GM21367 (cell line): Measurements from ENCODE around the gene UNC5B.

Source experiments
- ATAC-seq: cut with Tn5 transposase; IDR thresholded peaks from one replicate; pipeline ENCODE4 v1.9.1; 2021; ENCODE audit not compliant: unreplicated experiment

The UNC5B gene

DNA sequence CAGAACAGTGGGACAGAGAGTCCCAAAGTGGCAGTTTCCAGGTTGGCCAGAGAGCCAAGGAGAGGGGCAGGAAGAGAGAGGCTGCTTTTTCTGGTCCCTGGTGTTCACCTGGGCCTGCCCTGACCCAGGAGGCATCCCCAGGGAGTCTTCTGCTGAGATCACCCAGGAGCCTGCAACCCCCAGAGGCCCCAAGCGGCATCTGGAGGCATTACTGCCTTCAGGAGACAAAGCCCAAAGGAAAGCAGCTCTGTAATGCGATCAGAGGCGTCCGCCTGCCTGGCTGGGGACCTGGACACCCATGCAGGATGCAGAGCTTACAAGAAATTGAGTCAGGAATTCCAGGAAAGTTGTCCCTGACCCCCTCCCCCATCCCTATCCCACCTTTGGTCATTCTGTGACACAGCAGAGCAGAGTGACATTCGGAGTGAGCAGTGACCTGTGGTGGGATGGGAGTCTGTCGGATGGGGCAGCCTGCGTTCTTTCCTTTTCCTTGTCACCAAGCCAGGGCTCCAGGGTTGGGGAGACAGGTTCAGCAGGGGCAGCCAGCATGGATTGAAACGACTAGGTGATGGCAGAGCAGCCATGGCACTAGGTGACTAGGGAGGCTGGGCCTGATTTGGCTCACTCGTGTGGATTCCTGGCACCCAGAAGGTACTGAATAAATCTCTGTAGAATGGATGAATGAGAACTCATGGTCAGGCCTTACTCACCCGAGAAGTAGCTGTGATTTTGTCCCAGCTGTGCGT lies 10.4 kb downstream of the UNC5B start:
- ATAC-seq, result no peak

DNA sequence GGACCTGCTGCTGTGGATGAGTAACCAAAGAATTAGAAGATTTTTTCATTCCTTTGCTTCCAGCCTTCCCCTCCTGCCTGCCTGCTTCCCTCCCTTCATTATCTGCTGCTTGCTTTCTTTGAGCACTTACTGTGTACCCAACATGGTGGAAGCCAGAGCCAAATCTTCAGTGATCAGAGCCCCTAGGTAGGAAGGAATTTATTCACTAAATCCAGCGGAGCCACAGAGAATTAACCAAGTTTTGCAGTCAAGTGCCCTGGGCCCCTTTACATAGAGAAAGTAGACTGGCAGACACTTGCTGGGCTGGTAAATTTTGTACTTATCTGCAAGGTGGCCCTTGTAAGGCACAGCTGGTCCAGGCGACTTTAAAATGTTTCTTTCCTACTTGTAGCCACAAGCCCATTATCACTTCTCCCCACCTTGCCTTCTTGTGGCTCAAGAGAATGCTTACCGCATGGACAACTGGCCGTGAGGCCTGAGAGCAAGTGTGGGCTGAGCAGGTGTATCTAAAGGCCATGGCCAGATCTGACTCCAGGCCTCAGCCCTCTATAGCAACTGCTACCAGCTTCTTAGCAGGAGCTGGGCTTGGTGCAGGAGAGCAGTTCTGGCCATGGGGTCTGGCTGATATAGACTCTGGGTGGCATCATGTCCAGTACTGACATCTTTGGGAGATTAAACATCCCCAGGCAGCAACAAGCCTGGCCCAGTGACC lies 11.1 kb downstream of the UNC5B start:
- ATAC-seq, result no peak

DNA sequence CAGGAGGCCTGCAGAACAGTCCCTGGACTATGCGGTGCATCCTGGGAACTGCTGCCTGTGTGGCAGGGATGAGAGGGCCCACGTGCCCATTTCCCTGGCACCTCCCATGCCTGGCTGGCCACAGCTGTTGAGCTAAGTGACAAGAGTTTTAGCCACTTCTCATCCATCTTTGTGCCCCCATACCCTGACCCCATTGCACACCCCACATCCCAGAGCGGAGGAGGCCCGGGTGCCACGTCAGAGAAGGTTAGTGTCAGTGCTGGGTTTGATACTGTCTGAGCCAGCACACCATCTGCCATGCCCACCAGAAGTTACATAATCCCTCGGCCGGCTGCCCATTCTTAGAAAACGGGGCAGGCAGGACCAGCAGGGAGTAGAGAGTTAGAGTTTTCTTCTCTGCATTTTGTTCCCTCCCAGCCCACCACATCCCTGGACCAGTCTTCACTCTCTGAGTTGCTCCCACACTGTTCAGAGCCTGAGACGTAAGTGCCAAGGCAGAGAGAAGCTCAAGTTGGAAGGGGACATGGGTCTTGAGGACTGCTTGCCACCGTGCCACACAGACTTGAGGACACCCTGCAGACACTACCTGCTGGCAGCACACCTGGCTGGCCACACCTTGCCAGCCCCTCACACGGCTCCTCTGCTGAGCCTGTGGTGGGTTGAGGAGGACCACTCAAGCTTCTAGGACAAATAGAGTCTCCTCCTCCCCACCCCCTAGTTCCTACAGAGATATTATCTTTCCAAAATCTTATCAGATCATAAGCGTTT lies 13.1 kb downstream of the UNC5B start:
- no peak for ATAC-seq

DNA sequence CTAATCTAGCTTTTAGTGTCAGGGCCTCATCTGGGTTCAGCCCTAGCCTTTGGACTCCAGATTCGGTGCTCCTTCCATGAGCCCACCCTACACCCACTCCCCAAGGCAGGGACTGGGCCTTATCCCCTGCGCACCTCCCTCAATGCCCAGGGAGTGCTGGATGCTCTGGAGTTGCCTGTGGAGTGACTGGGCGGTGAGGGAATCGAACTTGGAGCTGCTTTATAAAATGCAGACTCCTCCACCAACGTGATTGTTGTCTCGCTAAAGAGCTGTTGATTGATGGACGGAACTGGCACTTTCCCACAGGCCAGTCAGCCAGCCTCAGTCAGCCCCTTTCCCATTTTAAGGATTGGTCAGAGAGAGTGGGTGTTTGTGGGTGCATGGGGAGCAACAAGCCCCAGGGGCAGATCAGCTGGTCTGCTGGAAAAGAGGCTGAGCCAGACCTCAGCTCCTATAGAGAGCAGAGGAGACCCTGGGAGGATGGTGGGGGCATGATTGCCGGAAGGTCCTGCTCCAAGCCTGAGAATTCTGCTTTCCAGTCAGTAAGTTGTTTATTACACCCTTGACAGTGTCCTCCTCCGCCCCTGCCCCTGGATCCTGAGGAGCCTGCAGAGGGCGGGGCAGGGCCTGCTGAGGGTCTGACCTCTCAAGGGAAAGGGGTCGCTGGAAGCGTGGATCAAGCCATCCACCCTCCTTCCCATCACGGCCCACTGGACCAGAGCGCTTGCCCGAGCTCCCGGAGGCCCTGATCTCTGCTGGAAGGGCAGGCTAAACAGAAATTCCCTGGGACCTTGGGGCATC lies 16.7 kb downstream of the UNC5B start:
- ATAC-seq, result no peak

DNA sequence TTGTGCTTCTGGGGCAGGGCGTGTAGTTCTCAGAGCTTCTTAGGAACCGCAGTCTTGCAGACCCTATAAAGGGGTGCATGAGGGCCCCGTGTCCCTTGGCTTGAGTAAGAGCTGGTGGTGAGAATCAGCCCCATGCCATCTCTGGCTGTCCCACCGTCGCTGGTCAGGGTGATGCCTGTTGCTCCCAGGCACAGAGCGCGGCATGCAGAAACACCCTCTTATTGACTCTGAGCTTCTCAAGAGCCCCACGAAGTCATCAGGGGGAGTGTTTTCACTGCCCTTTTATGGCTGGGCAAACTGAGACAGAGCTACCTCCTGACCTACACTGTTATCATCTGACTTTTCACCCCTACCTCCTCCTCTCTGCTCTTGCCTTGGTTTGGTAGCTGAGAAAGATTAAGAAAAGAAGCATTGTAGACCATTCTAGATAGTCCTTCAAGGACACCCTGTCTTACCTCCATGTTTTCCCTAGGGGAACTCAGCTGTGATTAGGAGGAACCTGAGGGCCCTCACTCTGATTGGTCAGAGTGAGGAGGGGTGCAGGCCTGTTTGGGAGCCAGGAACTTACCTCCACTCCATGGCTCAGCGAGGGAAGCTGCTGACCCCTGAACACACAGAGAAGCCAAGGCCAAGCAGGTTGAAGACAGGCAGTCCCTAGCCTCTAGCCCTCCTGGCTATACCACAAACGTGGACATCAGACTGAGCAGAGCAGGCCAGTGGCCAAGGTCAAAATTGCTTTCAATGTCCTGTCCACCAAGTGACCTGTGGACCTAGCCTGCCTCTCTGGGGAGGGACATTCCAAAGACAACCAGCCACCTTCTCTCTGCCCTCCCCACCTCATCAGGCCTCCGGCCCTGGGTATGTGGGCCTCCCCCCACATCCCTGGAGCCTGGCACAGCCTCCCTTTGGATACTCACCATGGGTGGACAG lies 17.6 kb downstream of the UNC5B start:
- ATAC-seq, result no peak

DNA sequence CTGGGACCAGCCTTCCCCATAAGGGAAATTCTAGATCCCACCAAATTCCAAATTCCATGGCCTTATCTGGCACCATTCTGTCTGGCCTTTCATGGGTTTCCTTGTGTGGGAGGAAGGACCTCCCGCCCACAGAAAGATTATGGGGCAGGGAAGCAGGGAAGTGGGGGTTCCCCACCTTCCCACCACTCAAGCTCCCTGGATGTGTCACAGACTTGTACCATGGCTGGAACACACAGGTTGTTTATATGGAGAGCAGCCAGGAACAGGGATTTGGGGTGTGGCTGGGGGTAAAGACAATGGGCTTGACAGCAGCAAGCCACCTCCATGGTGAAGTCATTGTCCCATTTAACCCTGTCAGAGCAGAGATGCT lies 18.3 kb downstream of the UNC5B start:
- ATAC-seq, result no peak

DNA sequence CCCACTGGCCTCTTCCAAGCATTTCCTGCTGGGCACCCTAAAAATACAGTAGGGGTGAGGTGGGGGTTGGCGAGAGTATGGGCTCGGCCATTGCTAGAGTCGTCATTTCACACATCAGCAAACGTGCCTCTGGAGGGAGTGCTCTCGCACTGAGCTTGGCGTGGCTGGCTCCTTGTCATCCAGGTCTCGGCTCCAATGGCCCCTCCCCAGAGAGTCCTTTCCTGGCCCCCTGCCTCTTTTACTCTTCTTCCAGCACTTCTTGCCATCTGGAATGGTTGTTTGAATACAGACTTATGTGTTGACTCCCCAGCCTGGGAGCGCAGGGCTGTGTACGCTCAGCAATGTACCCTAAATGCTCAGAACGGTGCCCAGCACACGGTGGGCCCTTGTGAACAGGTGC lies 18.8 kb downstream of the UNC5B start:
- no peak for ATAC-seq

DNA sequence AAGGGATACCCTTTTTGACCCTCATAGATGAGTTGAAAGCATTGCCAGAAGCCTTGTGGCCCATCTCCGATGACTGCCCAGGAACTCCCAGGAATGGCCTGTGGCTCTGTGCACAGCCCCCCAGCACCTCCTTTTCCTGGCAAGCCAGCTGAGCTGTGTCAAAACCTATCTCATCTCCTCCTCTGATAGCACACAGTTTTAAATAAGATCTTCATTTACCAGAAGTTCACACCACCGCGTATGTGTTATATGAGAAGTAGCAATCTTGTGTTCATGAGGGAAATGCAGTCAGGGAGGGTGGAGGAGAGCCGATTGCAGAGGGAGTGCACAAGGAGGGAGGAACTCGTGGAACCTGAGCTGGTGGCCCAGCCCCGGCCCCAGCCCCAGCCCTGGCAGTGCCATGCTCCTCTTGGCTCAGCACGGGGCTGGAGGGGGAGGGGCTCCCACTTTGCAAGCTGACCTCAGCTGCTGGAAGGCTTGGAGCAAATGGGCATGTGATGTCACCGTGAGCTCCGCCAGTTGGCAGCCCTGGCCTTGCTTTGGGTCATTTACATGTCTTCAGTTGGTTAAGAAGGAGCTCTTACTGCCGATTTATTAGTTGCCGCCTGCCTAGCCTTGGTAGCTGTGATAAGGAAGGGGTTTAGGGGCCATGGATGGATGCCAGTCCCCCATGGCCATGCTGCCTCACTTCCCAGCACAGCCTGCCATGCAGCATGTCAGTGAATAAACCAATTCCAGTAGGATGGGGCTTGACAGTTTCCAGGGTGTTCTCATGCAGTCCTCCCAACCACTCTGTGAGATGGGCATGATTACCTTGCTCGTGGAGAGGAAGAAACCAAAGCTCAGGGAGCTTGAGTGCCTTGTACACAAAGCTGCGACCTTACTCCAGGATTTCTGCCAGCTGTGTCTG lies 20.0 kb downstream of the UNC5B start:
- ATAC-seq, result no peak

DNA sequence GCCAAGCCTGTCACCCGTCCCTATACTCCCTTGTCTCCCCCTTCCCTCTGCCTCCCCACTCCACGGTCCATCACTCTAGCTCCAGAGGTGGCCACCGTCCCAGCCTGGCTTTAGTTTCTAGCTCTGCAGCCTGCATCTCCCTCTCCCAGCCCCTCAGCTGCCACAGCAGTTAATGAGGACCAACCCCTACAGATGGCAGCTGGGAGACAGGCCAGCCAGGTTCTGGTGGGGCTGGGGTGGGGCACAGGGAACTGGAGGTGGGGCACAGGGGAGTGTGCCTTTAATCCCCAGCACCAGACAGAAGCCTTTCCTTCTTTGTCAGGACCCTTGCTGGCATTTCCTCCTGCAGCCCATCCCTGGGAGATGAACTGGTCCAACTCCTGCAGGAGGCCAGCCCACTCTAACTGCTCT lies 21.1 kb downstream of the UNC5B start:
- ATAC-seq, result no peak

DNA sequence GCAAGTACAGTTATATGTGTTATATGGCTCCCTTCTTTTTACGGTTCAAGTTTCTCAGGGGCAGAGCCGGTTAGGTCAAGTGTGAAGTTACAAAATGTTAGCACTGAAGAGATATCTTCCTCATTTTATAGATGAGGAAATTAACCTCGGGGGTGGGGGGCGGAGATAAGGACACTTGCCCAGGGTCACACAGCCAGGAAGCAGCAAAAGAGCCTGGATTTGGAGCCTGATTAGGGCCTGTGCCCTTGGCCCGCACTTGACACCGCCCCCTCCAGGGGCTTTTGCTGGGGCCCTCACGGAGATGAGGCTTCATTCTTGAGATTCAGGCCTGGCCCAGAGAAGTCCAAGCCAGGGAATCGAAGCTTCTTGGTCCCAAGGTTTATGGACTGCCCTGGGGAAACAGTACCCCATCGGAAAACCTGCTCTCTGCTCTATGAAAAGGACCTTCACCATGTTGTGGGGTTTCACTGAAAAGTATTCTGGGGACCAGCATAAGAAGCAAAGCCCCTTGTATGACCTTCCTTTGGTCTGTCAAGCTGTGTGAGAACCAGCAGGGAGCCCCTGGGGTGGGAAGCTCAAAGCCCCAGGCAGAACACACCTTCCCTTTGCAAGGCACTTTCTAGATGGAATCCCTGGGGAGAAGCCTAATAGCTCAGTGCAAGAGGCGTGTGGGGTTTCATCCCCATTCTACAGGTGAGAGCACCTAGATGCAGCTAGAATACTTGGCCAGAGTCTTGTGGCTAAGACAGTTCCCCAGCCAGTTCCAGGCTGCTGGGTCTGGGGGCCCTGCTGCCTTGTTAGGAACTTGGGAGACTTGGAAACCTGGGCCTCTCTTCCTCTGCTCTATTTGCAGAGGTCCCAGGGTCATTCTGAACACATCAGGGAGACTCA lies 21.9 kb downstream of the UNC5B start:
- ATAC-seq, result no peak

DNA sequence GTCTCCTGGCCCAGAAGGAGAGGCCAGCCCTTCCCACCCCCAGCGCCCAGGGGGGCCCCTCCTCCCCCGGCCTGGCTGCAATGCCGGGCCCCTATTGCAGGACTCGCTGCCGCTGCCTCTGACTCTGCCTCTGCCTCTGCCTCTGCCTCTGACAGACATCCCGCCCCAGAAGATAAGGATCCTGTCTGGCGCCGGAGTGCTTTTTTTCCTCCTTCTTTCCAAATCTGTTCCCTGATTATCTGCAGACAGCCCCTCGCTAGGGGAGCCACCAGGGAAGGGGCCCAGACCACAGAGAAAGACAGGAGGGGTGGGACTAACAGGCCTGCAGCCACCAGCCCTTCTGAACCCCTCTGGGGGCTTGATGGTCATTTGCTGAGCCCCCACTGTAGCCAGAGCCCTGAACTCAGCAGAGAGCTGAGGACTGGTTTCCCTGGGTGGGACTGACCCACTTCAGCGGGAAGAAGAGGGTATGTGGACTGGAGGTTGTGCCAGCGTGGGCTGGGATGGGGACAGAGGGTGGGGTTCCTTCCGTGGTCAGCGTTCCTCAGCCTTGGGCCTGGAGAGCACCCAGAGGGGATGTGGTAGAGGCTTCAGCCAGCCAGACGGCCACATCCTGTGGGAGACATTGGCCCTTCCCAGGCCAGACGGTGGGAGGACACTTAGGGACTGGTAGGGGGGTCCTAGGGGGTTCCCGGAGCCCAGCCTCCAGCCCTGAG lies 22.8 kb downstream of the UNC5B start:
- ATAC-seq, result no peak

DNA sequence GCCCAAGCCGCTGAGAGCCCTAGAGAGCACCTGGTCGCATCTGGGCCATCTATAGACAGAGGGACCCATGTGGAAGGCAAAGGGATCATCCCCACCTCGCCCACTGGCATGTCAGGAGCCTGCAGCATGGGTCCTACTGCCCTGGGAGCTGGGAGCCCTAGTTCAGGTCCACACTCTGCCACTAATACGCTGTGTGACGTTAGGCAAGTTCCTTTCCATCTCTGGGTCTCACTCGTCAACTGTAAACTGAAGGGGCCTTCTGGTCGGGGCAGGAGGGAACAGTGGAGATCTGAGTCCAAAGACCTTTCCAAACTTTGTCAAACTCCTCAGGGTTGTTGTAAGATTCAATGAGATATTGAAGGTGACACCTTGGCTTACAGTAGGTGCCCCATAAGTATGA lies 23.4 kb downstream of the UNC5B start:
- ATAC-seq, result no peak

DNA sequence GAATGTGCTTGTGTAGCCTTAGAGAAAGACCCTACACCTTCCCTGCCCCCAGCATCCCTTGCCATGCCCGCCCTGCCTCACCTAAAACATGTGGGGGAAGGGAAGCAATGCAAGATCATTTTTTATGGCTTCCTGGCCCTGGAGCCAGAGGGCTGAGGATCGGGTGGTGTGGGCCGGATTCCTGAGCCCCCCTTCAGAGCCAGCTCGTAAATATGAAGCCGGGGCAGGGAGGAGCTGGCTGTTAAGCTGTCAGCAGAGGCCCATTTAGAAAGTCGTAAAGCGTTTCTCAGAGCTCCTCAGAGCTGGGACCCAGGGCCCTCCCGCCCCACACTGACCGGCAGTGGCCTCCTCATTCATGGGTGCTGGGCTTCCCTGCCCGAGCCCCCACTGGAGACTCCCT lies 23.9 kb downstream of the UNC5B start:
- no peak for ATAC-seq

DNA sequence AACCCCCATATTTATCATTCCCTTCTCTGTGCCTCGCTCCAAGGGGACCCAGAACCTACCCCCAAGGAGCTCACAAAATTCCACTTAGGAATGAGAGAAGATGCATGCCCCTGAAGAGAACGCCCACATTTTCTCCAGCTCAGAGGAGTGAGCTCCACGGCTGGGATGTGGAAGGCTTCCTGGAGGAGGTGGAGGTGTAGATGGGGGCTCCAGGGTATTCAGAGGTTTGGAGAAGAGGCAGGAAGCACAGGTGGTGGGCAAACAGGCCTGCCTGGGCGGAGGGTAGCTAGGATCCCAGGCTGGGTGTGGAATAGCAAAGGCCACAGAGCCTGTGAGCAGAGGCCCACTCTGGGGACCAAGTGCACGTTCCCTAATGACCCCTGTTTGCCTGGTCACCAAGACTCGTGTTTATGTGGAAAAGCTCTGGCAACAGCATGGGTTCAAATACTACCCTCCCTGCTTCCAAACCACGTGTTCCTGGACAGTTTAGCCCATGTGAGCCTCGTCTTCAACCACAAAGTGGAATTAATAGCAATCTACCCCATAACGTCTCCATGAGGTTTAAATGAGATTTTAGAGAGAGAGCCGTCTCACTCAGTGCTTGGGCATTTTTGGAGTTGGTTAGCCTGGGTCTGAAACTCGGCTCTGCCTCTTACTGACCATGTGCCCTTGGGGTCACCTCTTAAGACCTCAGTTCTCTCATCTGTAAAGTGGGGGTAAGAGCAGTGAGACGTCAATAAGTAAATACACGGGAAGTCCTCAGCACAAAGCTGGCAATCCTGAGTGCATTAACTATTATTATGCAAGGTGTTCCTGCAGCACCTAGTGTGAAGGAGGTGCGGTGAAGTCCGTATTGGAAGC lies 24.7 kb downstream of the UNC5B start:
- no peak for ATAC-seq

DNA sequence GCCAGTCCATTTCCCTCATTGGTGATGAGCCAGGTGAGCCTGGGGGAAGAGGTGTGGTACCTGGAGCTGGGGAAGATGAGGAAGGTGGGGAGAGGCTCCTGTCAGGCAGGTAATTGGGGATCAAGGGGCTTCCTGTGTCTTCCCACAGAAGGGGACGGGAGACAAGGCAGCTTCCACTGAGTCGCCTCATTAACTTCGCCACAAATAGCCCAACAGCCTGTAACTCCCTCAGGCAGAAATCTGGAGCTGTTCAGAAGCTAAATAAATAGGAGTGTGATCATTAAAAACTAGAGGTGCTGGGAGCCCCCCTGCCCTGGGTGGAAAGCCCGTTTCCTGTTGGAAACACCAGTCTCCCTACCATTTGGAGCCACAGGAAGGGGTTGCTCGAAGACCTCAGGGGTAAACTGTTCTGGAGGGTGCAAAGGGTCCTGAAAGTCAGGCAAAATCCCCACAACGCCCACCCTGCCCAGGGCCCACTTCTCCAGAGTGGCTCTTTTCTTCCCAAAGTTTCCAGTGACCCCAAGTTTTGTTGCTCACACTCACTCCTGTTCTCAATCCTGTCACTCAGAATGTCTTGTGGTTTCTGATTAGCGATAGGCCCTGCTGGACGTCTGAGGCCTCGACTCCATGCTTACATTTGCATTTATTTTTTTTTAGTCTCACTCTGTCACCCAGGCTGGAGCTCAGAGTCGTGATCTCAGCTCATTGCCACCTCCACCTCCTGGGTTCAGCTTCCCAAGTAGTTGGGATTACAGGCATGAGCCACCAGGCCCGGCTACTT lies 25.7 kb downstream of the UNC5B start:
- ATAC-seq, result no peak

DNA sequence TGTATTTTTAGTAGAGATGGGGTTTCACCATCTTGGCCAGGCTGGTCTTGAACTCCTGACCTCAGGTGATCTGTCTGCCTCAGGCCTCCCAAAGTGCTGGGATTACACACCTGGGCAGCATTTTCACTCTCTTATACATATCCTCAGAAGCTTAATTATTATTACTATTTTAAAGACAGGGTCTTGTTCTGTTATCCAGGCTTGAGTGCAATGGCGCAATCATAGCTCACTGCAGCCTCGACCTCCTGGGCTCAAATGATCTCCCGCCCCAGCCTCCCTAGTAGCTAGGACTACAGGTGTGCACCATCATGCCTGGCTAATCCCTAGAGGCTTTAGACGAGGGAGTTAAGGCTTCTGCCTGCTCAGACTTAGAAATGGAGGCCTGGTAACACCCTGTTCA lies 26.3 kb downstream of the UNC5B start:
- no peak for ATAC-seq
